ENCODE results near the gene STMN3.

- no peak for TF ChIP-seq CTCF (IDR thresholded peaks at IDR 0.05)
- no peak for TF ChIP-seq POLR2AphosphoS5 (IDR thresholded peaks at IDR 0.05)
- no peak for TF ChIP-seq EP300 (IDR thresholded peaks at IDR 0.05)
- no peak for TF ChIP-seq POLR2A (IDR thresholded peaks at IDR 0.05)
Observed at GRCh38 chr20:63655249-63655648, 2.0 kb upstream of the STMN3 start.

Data from sigmoid colon (tissue), 4 donors.